GM23338 (cell line): ENCODE results near the gene PKLR. TPM values are rescaled to one million over a fixed set of nuclear protein-coding genes. Genes with fewer than 3 reads are reported as not detected.

Experiments used
- ATAC-seq: fragments of 200-7000 bp; cut with Tn5 transposase; 3 replicates; pipeline ENCODE4 v1.9.1; 2020
- DNase-seq: peaks from one replicate; pipeline ENCODE4 v3.0.0-alpha.2; 2015; ENCODE audit warnings: low spot score
- H2AFZ ChIP-seq: fragments of 200-600 bp; sonication (generic); 2 replicates; pipeline ENCODE4 v1.8.0; 2016; ENCODE audit warnings: antibody characterized with exemption, mild to moderate bottlenecking, moderate library complexity
- H3F3A ChIP-seq: fragments of 200-600 bp; sonication (generic); replicated peaks from 2 replicates; pipeline ENCODE4 v1.8.0; 2017; ENCODE audit warnings: antibody characterized with exemption, mixed run types, low read depth
- H3K27ac ChIP-seq: fragments of 200-600 bp; sonication (generic); 2 replicates; pipeline ENCODE4 v1.6.1; 2016; ENCODE audit warnings: low read depth
- H3K27me3 ChIP-seq: fragments of 200-600 bp; sonication (generic); 2 replicates; pipeline ENCODE4 v1.8.0; 2016; ENCODE audit warnings: mild to moderate bottlenecking, mixed run types, moderate library complexity; ENCODE audit not compliant: insufficient read depth
- H3K36me3 ChIP-seq: fragments of 200-600 bp; sonication (generic); 2 replicates; pipeline ENCODE4 v1.8.0; 2016; ENCODE audit warnings: mild to moderate bottlenecking; ENCODE audit not compliant: insufficient read depth
- H3K4me1 ChIP-seq: fragments of 200-600 bp; sonication (generic); 2 replicates; pipeline ENCODE4 v1.8.0; 2016; ENCODE audit warnings: mild to moderate bottlenecking, moderate library complexity; ENCODE audit not compliant: insufficient read depth
- H3K4me2 ChIP-seq: fragments of 200-600 bp; sonication (generic); 2 replicates; pipeline ENCODE4 v1.7.1; 2017; ENCODE audit warnings: mixed run types
- H3K4me3 ChIP-seq: fragments of 200-600 bp; sonication (generic); 2 replicates; pipeline ENCODE4 v1.6.1; 2016; ENCODE audit warnings: mixed run types
- H3K79me2 ChIP-seq: fragments of 200-600 bp; sonication (generic); replicated peaks from 2 replicates; pipeline ENCODE4 v1.8.0; 2017; ENCODE audit warnings: mild to moderate bottlenecking; ENCODE audit not compliant: insufficient read depth
- H3K9me2 ChIP-seq: fragments of 200-600 bp; sonication (generic); 2 replicates; pipeline ENCODE4 v1.8.0; 2017; ENCODE audit not compliant: insufficient read depth
- H4K20me1 ChIP-seq: fragments of 200-600 bp; sonication (generic); replicated peaks from 2 replicates; pipeline ENCODE4 v1.8.0; 2017; ENCODE audit warnings: mild to moderate bottlenecking; ENCODE audit not compliant: insufficient read depth
- H3K27ac Mint-ChIP-seq: 2 replicates; pipeline ENCODE4 v1.8.0; 2020; ENCODE audit warnings: inconsistent platforms, mild to moderate bottlenecking, moderate library complexity, mixed read lengths
- H3K27me3 Mint-ChIP-seq: 3 replicates; pipeline ENCODE4 v1.8.0; 2022; ENCODE audit warnings: low read depth, mild to moderate bottlenecking, moderate library complexity, mixed read lengths, inconsistent platforms; ENCODE audit not compliant: insufficient read depth, poor library complexity
- H3K36me3 Mint-ChIP-seq: 3 replicates; pipeline ENCODE4 v1.8.0; 2021; ENCODE audit warnings: low read depth, mild to moderate bottlenecking, inconsistent platforms, moderate library complexity, mixed read lengths
- H3K4me1 Mint-ChIP-seq: 3 replicates; pipeline ENCODE4 v1.8.0; 2020; ENCODE audit warnings: mild to moderate bottlenecking, inconsistent platforms, mixed read lengths
- H3K4me3 Mint-ChIP-seq: 3 replicates; pipeline ENCODE4 v1.8.0; 2021; ENCODE audit warnings: moderate library complexity, mild to moderate bottlenecking, inconsistent platforms, mixed read lengths
- H3K9me3 Mint-ChIP-seq: 3 replicates; pipeline ENCODE4 v1.8.0; 2020; ENCODE audit warnings: moderate library complexity, mild to moderate bottlenecking, inconsistent platforms, mixed read lengths
- CREB1 ChIP-seq: fragments of 250-450 bp; sonication (Bioruptor Pico); IDR thresholded peaks from 2 replicates; pipeline ENCODE4 v1.5.0; 2020; ENCODE audit warnings: low read depth, mild to moderate bottlenecking, moderate library complexity
- EZH2 ChIP-seq: fragments of 200-600 bp; sonication (generic); IDR thresholded peaks from one replicate; pipeline ENCODE4 v1.8.0; 2017; ENCODE audit warnings: antibody characterized with exemption, mild to moderate bottlenecking, low read depth; ENCODE audit not compliant: unreplicated experiment
- EZH2phosphoT487 ChIP-seq: fragments of 200-600 bp; sonication (generic); IDR thresholded peaks from one replicate; pipeline ENCODE4 v1.8.1; 2018; ENCODE audit warnings: antibody characterized with exemption; ENCODE audit not compliant: unreplicated experiment
- JUNB ChIP-seq: IDR thresholded peaks from one replicate; pipeline ENCODE4 v1.6.1; 2016; ENCODE audit warnings: antibody characterized with exemption; ENCODE audit not compliant: unreplicated experiment
- NANOG ChIP-seq: IDR thresholded peaks from 2 replicates; pipeline ENCODE4 v1.6.1; 2016; ENCODE audit warnings: antibody characterized with exemption, borderline replicate concordance
- POLR2AphosphoS5 ChIP-seq: IDR thresholded peaks from 2 replicates; pipeline ENCODE4 v1.6.1; 2016; ENCODE audit warnings: antibody characterized with exemption, low read depth
- ZNF114 ChIP-seq: fragments of 250-450 bp; sonication (Bioruptor Pico); IDR thresholded peaks from 2 replicates; pipeline ENCODE4 v1.5.0; 2020; ENCODE audit warnings: mild to moderate bottlenecking, moderate library complexity
- ZNF331 ChIP-seq: fragments of 250-450 bp; sonication (Bioruptor Pico); IDR thresholded peaks from 2 replicates; pipeline ENCODE4 v1.5.0; 2020; ENCODE audit warnings: low read depth, mild to moderate bottlenecking, moderate library complexity
- polyA plus RNA-seq: library from polyadenylated mRNA; unstranded; fragments of >200 nt; fragmentation: Nextera tagmentation; extraction: Ambion mirVana; gene quantifications from 2 replicates; pipeline ENCODE4 v1.2.1, GENCODE V29; 2016
- total RNA-seq: library from RNA; depleted of rRNA; stranded (reverse); fragments of >200 nt; shearing (Covaris generic); gene quantifications from 2 replicates; pipeline ENCODE4 v1.2.3, GENCODE V29; 2014
- TF ChIP-seq, protein P1 (sequence below): fragments of 250-450 bp; sonication (Bioruptor Pico); IDR thresholded peaks from 2 replicates; pipeline ENCODE4 v1.5.0; 2020; ENCODE audit warnings: mild to moderate bottlenecking, moderate library complexity
- TF ChIP-seq, protein P2 (sequence below): IDR thresholded peaks from 2 replicates; pipeline ENCODE4 v1.6.1; 2016; ENCODE audit warnings: antibody characterized with exemption
- TF ChIP-seq, protein P3 (sequence below): IDR thresholded peaks from one replicate; pipeline ENCODE4 v1.6.1; 2018; ENCODE audit warnings: antibody characterized with exemption; ENCODE audit not compliant: unreplicated experiment
- TF ChIP-seq, protein P4 (sequence below), 2 experiments: fragments of 200-600 bp in 1 of 2; sonication (generic) in 1 of 2; conservative IDR thresholded peaks; 2 replicates each; pipeline versions ENCODE4 v1.5.1 to v1.6.1; 2016 to 2017; ENCODE audit warnings: antibody characterized with exemption in 2 of 2, low read depth in 2 of 2, mild to moderate bottlenecking in 2 of 2, moderate library complexity in 1 of 2

The PKLR gene
- total and polyA plus RNA-seq, 2 experiments from 2014 or later, result 2.0 to 3.7 TPM

DNA sequence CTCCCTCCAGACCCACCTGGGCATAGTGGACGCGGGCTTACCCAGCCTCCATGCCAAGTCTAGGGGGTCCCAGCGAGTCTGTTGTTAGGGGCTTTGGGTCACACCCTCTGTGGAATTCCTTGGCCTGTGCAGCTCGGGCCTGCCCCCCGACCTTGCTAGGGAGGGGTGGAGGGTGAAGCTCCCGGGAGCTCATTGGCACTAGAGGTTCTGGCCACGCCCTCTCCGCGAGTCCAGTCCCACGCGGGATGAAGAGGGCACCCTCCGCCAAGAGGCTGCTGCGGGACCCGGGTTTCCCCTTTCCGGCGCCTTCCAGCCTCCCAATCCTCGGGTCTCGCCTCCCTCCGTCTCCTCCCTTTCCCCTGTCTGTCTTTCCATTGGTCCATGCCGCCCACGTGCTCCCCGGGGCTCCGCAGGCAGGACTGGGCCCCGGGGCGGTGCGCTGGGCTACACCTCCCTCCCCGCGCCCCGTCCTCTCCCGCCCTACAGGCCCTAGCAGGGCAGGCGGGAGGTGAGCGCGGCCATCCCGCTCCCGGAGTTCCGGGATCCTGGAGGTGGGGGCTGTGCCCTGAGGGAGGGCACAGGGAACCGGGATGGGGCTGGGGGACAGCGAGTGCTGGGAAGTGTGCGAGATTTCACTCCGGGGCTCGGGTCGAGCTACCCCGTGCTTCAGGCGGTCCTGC lies 22.9 kb upstream of the PKLR start:
- peaks cover 18% of the 10 kb centered on the region for H3K36me3 ChIP-seq
- Mint-ChIP-seq H3K36me3 (peaks cover 22% of the 10 kb centered on the region), H3K4me1 (peaks cover 37% of the 10 kb centered on the region), H3K9me3 (no peaks in the 10 kb centered on the region), H3K27ac (peak overlapping the region; percentile 75; the same call in 1 of the 2 replicates), H3K4me3 (peak overlapping the region; percentile 95), H3K27me3 (peaks cover 18% of the 10 kb centered on the region)
- DNase-seq (peak; percentile 97), ATAC-seq (peak; percentile 66)
- H3K4me3 ChIP-seq, result peak overlapping the region; percentile 99
- H3K79me2 ChIP-seq, result 0 out of 2 replicates have a peak, but pooled peaks cover 5% of the 10 kb centered on the region
- H3K4me1 ChIP-seq, result peaks cover 24% of the 10 kb centered on the region
- H3K27ac ChIP-seq, result peak overlapping the region; percentile 96
- peaks cover 7% of the 10 kb centered on the region for H3K27me3 ChIP-seq
- peak overlapping the region; percentile 96 for H2AFZ ChIP-seq
- H4K20me1 ChIP-seq, result no peaks in the 10 kb centered on the region; the same call in none of the 2 replicates
- TF ChIP-seq, protein P1, sequence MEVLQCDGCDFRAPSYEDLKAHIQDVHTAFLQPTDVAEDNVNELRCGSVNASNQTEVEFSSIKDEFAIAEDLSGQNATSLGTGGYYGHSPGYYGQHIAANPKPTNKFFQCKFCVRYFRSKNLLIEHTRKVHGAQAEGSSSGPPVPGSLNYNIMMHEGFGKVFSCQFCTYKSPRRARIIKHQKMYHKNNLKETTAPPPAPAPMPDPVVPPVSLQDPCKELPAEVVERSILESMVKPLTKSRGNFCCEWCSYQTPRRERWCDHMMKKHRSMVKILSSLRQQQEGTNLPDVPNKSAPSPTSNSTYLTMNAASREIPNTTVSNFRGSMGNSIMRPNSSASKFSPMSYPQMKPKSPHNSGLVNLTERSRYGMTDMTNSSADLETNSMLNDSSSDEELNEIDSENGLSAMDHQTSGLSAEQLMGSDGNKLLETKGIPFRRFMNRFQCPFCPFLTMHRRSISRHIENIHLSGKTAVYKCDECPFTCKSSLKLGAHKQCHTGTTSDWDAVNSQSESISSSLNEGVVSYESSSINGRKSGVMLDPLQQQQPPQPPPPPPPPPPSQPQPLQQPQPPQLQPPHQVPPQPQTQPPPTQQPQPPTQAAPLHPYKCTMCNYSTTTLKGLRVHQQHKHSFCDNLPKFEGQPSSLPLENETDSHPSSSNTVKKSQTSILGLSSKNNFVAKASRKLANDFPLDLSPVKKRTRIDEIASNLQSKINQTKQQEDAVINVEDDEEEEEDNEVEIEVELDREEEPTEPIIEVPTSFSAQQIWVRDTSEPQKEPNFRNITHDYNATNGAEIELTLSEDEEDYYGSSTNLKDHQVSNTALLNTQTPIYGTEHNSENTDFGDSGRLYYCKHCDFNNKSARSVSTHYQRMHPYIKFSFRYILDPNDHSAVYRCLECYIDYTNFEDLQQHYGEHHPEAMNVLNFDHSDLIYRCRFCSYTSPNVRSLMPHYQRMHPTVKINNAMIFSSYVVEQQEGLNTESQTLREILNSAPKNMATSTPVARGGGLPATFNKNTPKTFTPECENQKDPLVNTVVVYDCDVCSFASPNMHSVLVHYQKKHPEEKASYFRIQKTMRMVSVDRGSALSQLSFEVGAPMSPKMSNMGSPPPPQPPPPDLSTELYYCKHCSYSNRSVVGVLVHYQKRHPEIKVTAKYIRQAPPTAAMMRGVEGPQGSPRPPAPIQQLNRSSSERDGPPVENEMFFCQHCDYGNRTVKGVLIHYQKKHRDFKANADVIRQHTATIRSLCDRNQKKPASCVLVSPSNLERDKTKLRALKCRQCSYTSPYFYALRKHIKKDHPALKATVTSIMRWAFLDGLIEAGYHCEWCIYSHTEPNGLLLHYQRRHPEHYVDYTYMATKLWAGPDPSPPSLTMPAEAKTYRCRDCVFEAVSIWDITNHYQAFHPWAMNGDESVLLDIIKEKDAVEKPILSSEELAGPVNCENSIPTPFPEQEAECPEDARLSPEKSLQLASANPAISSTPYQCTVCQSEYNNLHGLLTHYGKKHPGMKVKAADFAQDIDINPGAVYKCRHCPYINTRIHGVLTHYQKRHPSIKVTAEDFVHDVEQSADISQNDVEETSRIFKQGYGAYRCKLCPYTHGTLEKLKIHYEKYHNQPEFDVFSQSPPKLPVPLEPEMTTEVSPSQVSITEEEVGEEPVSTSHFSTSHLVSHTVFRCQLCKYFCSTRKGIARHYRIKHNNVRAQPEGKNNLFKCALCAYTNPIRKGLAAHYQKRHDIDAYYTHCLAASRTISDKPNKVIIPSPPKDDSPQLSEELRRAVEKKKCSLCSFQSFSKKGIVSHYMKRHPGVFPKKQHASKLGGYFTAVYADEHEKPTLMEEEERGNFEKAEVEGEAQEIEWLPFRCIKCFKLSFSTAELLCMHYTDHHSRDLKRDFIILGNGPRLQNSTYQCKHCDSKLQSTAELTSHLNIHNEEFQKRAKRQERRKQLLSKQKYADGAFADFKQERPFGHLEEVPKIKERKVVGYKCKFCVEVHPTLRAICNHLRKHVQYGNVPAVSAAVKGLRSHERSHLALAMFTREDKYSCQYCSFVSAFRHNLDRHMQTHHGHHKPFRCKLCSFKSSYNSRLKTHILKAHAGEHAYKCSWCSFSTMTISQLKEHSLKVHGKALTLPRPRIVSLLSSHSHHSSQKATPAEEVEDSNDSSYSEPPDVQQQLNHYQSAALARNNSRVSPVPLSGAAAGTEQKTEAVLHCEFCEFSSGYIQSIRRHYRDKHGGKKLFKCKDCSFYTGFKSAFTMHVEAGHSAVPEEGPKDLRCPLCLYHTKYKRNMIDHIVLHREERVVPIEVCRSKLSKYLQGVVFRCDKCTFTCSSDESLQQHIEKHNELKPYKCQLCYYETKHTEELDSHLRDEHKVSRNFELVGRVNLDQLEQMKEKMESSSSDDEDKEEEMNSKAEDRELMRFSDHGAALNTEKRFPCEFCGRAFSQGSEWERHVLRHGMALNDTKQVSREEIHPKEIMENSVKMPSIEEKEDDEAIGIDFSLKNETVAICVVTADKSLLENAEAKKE (CRISPR knock-in tag), result no peak
- no peak for TF ChIP-seq EZH2
- TF ChIP-seq JUNB, result no peak
- TF ChIP-seq ZNF331 (CRISPR knock-in tag), result no peak
- TF ChIP-seq, protein P2, sequence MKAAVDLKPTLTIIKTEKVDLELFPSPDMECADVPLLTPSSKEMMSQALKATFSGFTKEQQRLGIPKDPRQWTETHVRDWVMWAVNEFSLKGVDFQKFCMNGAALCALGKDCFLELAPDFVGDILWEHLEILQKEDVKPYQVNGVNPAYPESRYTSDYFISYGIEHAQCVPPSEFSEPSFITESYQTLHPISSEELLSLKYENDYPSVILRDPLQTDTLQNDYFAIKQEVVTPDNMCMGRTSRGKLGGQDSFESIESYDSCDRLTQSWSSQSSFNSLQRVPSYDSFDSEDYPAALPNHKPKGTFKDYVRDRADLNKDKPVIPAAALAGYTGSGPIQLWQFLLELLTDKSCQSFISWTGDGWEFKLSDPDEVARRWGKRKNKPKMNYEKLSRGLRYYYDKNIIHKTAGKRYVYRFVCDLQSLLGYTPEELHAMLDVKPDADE, result peak; percentile 27; the same call in 1 of the 2 replicates
- no peak for TF ChIP-seq CREB1 (CRISPR knock-in tag)
- TF ChIP-seq NANOG, result no peak
- TF ChIP-seq, protein P3, sequence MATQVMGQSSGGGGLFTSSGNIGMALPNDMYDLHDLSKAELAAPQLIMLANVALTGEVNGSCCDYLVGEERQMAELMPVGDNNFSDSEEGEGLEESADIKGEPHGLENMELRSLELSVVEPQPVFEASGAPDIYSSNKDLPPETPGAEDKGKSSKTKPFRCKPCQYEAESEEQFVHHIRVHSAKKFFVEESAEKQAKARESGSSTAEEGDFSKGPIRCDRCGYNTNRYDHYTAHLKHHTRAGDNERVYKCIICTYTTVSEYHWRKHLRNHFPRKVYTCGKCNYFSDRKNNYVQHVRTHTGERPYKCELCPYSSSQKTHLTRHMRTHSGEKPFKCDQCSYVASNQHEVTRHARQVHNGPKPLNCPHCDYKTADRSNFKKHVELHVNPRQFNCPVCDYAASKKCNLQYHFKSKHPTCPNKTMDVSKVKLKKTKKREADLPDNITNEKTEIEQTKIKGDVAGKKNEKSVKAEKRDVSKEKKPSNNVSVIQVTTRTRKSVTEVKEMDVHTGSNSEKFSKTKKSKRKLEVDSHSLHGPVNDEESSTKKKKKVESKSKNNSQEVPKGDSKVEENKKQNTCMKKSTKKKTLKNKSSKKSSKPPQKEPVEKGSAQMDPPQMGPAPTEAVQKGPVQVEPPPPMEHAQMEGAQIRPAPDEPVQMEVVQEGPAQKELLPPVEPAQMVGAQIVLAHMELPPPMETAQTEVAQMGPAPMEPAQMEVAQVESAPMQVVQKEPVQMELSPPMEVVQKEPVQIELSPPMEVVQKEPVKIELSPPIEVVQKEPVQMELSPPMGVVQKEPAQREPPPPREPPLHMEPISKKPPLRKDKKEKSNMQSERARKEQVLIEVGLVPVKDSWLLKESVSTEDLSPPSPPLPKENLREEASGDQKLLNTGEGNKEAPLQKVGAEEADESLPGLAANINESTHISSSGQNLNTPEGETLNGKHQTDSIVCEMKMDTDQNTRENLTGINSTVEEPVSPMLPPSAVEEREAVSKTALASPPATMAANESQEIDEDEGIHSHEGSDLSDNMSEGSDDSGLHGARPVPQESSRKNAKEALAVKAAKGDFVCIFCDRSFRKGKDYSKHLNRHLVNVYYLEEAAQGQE, result peak; percentile 7
- TF ChIP-seq, protein P4, sequence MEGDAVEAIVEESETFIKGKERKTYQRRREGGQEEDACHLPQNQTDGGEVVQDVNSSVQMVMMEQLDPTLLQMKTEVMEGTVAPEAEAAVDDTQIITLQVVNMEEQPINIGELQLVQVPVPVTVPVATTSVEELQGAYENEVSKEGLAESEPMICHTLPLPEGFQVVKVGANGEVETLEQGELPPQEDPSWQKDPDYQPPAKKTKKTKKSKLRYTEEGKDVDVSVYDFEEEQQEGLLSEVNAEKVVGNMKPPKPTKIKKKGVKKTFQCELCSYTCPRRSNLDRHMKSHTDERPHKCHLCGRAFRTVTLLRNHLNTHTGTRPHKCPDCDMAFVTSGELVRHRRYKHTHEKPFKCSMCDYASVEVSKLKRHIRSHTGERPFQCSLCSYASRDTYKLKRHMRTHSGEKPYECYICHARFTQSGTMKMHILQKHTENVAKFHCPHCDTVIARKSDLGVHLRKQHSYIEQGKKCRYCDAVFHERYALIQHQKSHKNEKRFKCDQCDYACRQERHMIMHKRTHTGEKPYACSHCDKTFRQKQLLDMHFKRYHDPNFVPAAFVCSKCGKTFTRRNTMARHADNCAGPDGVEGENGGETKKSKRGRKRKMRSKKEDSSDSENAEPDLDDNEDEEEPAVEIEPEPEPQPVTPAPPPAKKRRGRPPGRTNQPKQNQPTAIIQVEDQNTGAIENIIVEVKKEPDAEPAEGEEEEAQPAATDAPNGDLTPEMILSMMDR (conservative IDR thresholded peaks at IDR 0.05; ENCODE audit: low read depth in 2 of 2), result no peak
- peak; percentile 85 for TF ChIP-seq POLR2AphosphoS5
- TF ChIP-seq EZH2phosphoT487, result no peak
- no peak for TF ChIP-seq ZNF114 (CRISPR knock-in tag)
- H3K9me2 ChIP-seq, result no peaks in the 10 kb centered on the region
- H3F3A ChIP-seq, result peaks cover 32% of the 10 kb centered on the region
- peak overlapping the region; percentile 99 for H3K4me2 ChIP-seq
